ENCODE results near the gene ANKH.

Gene ANKH

GRCh38 chr5:14869668-14870164, 1.9 kb downstream of the ANKH start:
- no peaks in the 10 kb centered on the region for H3K9me3 ChIP-seq (ENCODE audit: low read depth, low read length)
- H3K36me3 ChIP-seq (ENCODE audit: insufficient read depth, low read length) = no peaks in the 10 kb centered on the region
- no peak overlapping the region for H3K27ac ChIP-seq
- TF ChIP-seq POLR2AphosphoS5 (IDR thresholded peaks at IDR 0.05; ENCODE audit: borderline replicate concordance, low read depth, low read length) (no peak), FOXP2 (optimal IDR thresholded peaks at IDR 0.05; ENCODE audit: control extremely low read depth, extremely low read length, insufficient read depth) (no peak), EZH2 (IDR thresholded peaks at IDR 0.05) (no peak)
- no peak overlapping the region for H3K9ac ChIP-seq (ENCODE audit: insufficient read length)
- no peak for DNase-seq (ENCODE audit: low read depth, low spot score)
- H3K4me3 ChIP-seq = no peak overlapping the region

GRCh38 chr5:14869233-14869632, 2.3 kb downstream of the ANKH start:
- Histone ChIP-seq H3K9ac (ENCODE audit: insufficient read length) (no peak overlapping the region), H3K4me3 (no peak overlapping the region), H3K27ac (no peak overlapping the region), H3K9me3 (ENCODE audit: low read depth, low read length) (no peaks in the 10 kb centered on the region), H3K36me3 (ENCODE audit: insufficient read depth, low read length) (no peaks in the 10 kb centered on the region)
- DNase-seq (ENCODE audit: low read depth, low spot score) = no peak
- TF ChIP-seq EZH2 (IDR thresholded peaks at IDR 0.05) (no peak), POLR2AphosphoS5 (IDR thresholded peaks at IDR 0.05; ENCODE audit: borderline replicate concordance, low read depth, low read length) (no peak), FOXP2 (optimal IDR thresholded peaks at IDR 0.05; ENCODE audit: control extremely low read depth, extremely low read length, insufficient read depth) (no peak)

GRCh38 chr5:14868771-14869170, 2.8 kb downstream of the ANKH start:
- DNase-seq (ENCODE audit: low read depth, low spot score) = no peak
- H3K9ac ChIP-seq (ENCODE audit: insufficient read length) = no peak overlapping the region
- no peaks in the 10 kb centered on the region for H3K36me3 ChIP-seq (ENCODE audit: insufficient read depth, low read length)
- no peak overlapping the region for H3K4me3 ChIP-seq
- TF ChIP-seq FOXP2 (optimal IDR thresholded peaks at IDR 0.05; ENCODE audit: control extremely low read depth, extremely low read length, insufficient read depth) (no peak), EZH2 (IDR thresholded peaks at IDR 0.05) (no peak), POLR2AphosphoS5 (IDR thresholded peaks at IDR 0.05; ENCODE audit: borderline replicate concordance, low read depth, low read length) (no peak)
- H3K9me3 ChIP-seq (ENCODE audit: low read depth, low read length) = no peaks in the 10 kb centered on the region
- no peak overlapping the region for H3K27ac ChIP-seq

GRCh38 chr5:14864181-14864812, 7.3 kb downstream of the ANKH start:
- Histone ChIP-seq H3K9me3 (ENCODE audit: low read depth, low read length) (no peaks in the 10 kb centered on the region), H3K36me3 (ENCODE audit: insufficient read depth, low read length) (no peaks in the 10 kb centered on the region), H3K4me3 (no peak overlapping the region), H3K27ac (no peak overlapping the region), H3K9ac (ENCODE audit: insufficient read length) (no peak overlapping the region)
- TF ChIP-seq FOXP2 (optimal IDR thresholded peaks at IDR 0.05; ENCODE audit: control extremely low read depth, extremely low read length, insufficient read depth) = no peak
- no peak for DNase-seq (ENCODE audit: low read depth, low spot score)

- no peak overlapping the region for H3K9ac ChIP-seq (ENCODE audit: insufficient read length)
- no peaks in the 10 kb centered on the region for H3K36me3 ChIP-seq (ENCODE audit: insufficient read depth, low read length)
- no peak for TF ChIP-seq EZH2 (IDR thresholded peaks at IDR 0.05)
- TF ChIP-seq POLR2AphosphoS5 (IDR thresholded peaks at IDR 0.05; ENCODE audit: borderline replicate concordance, low read depth, low read length) = no peak
- TF ChIP-seq FOXP2 (optimal IDR thresholded peaks at IDR 0.05; ENCODE audit: control extremely low read depth, extremely low read length, insufficient read depth) = no peak
- H3K27ac ChIP-seq = no peak overlapping the region
- no peaks in the 10 kb centered on the region for H3K9me3 ChIP-seq (ENCODE audit: low read depth, low read length)
- no peak overlapping the region for H3K4me3 ChIP-seq
- no peak for DNase-seq (ENCODE audit: low read depth, low spot score)
These were observed 8.5 kb downstream of the ANKH start for GRCh38 chr5:14863105-14863504.

- TF ChIP-seq EZH2 (IDR thresholded peaks at IDR 0.05) = no peak
- no peak for TF ChIP-seq POLR2AphosphoS5 (IDR thresholded peaks at IDR 0.05; ENCODE audit: borderline replicate concordance, low read depth, low read length)
- TF ChIP-seq FOXP2 (optimal IDR thresholded peaks at IDR 0.05; ENCODE audit: control extremely low read depth, extremely low read length, insufficient read depth) = no peak
- no peak overlapping the region for H3K9ac ChIP-seq (ENCODE audit: insufficient read length)
- no peak for DNase-seq (ENCODE audit: low read depth, low spot score)
- H3K4me3 ChIP-seq = no peak overlapping the region
- no peaks in the 10 kb centered on the region for H3K36me3 ChIP-seq (ENCODE audit: insufficient read depth, low read length)
- no peaks in the 10 kb centered on the region for H3K9me3 ChIP-seq (ENCODE audit: low read depth, low read length)
- H3K27ac ChIP-seq = no peak overlapping the region
These were observed 10.3 kb downstream of the ANKH start for GRCh38 chr5:14861123-14861765.

- no peaks in the 10 kb centered on the region for H3K36me3 ChIP-seq (ENCODE audit: insufficient read depth, low read length)
- no peak overlapping the region for H3K9ac ChIP-seq (ENCODE audit: insufficient read length)
- no peak overlapping the region for H3K4me3 ChIP-seq
- no peak overlapping the region for H3K27ac ChIP-seq
- TF ChIP-seq POLR2AphosphoS5 (IDR thresholded peaks at IDR 0.05; ENCODE audit: borderline replicate concordance, low read depth, low read length) (no peak), FOXP2 (optimal IDR thresholded peaks at IDR 0.05; ENCODE audit: control extremely low read depth, extremely low read length, insufficient read depth) (no peak), EZH2 (IDR thresholded peaks at IDR 0.05) (no peak)
- no peak for DNase-seq (ENCODE audit: low read depth, low spot score)
- H3K9me3 ChIP-seq (ENCODE audit: low read depth, low read length) = no peaks in the 10 kb centered on the region
These were observed 11.6 kb downstream of the ANKH start for GRCh38 chr5:14859980-14860379.

- DNase-seq (ENCODE audit: low read depth, low spot score) = no peak
- TF ChIP-seq FOXP2 (optimal IDR thresholded peaks at IDR 0.05; ENCODE audit: control extremely low read depth, extremely low read length, insufficient read depth) (no peak), POLR2AphosphoS5 (IDR thresholded peaks at IDR 0.05; ENCODE audit: borderline replicate concordance, low read depth, low read length) (no peak), EZH2 (IDR thresholded peaks at IDR 0.05) (no peak)
- H3K4me3 ChIP-seq = no peak overlapping the region
- H3K27ac ChIP-seq = no peak overlapping the region
- no peak overlapping the region for H3K9ac ChIP-seq (ENCODE audit: insufficient read length)
- H3K9me3 ChIP-seq (ENCODE audit: low read depth, low read length) = no peaks in the 10 kb centered on the region
- no peaks in the 10 kb centered on the region for H3K36me3 ChIP-seq (ENCODE audit: insufficient read depth, low read length)
These were observed 12.4 kb downstream of the ANKH start for GRCh38 chr5:14859150-14859549.

Data from SK-N-MC (cell line).